Mesothelial cell of epicardium (in vitro differentiated cells): ENCODE results near the gene FIGN. TPM values are rescaled to one million over a fixed set of nuclear protein-coding genes. Genes with fewer than 3 reads are reported as not detected.

Source experiments
- DNase-seq, 2 experiments: peaks; one replicate each; pipeline ENCODE4 v3.0.0; 2021; ENCODE audit warnings: low spot score in 2 of 2; ENCODE audit not compliant: unreplicated experiment in 2 of 2
- H3K27ac Mint-ChIP-seq: 2 replicates; pipeline ENCODE4 v1.8.0; 2021; ENCODE audit warnings: mixed read lengths
- H3K27me3 Mint-ChIP-seq: 2 replicates; pipeline ENCODE4 v1.8.0; 2021; ENCODE audit warnings: low read depth, mixed read lengths
- H3K36me3 Mint-ChIP-seq: 2 replicates; pipeline ENCODE4 v1.8.0; 2021; ENCODE audit warnings: mixed read lengths
- H3K4me1 Mint-ChIP-seq: 2 replicates; pipeline ENCODE4 v1.8.0; 2021; ENCODE audit warnings: mixed read lengths
- H3K4me3 Mint-ChIP-seq: 2 replicates; pipeline ENCODE4 v1.8.0; 2021; ENCODE audit warnings: mild to moderate bottlenecking, moderate library complexity, mixed read lengths
- H3K9me3 Mint-ChIP-seq: 2 replicates; pipeline ENCODE4 v1.8.0; 2021; ENCODE audit warnings: mixed read lengths
- CTCF ChIP-seq: fragments of 200-600 bp; sonication (generic); IDR thresholded peaks from one replicate; pipeline ENCODE4 v1.5.0; 2021; ENCODE audit warnings: antibody characterized with exemption; ENCODE audit not compliant: unreplicated experiment
- total RNA-seq: library from RNA; stranded (reverse); gene quantifications from 3 replicates; pipeline ENCODE4 v1.2.1, GENCODE V29; 2021

FIGN gene
- total RNA-seq, 1 donor from 2014 or later: 11.5 TPM

- Mint-ChIP-seq H3K27me3 (no peaks in the 10 kb centered on the region), H3K27ac (no peak overlapping the region), H3K4me1 (peaks cover 15% of the 10 kb centered on the region), H3K36me3 (no peaks in the 10 kb centered on the region), H3K4me3 (no peak overlapping the region), H3K9me3 (no peaks in the 10 kb centered on the region)
- no peak for TF ChIP-seq CTCF
- DNase-seq: no peak
These were observed 23.2 kb upstream of the FIGN start for GRCh38 chr2:163759013-163759412.

DNA sequence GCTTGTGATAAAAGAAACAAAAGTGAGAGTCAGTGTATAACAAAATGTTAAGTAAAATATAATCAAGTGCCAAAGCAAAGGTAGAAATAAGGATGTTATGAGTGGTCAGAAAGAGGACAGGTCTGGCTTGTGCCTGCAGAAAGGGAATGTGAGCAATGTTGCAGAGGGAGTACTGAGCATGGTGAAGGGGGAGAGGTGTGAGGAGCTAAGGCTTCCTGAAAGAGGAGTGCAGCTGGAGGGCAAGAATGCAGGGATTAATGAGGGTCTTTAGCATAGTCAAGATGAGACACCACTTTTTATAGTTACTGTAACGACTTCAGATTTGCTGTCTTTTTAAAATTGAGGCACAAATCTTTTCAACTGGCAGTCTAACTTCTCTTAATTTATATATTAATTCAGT is 22.0 kb upstream of the FIGN start:
- H3K36me3 Mint-ChIP-seq: no peaks in the 10 kb centered on the region
- no peaks in the 10 kb centered on the region for H3K27me3 Mint-ChIP-seq
- peaks cover 24% of the 10 kb centered on the region for H3K4me1 Mint-ChIP-seq
- DNase-seq: no peak
- H3K27ac Mint-ChIP-seq: peak overlapping the region; percentile 41
- no peaks in the 10 kb centered on the region for H3K9me3 Mint-ChIP-seq
- H3K4me3 Mint-ChIP-seq: no peak overlapping the region
- no peak for TF ChIP-seq CTCF

DNA sequence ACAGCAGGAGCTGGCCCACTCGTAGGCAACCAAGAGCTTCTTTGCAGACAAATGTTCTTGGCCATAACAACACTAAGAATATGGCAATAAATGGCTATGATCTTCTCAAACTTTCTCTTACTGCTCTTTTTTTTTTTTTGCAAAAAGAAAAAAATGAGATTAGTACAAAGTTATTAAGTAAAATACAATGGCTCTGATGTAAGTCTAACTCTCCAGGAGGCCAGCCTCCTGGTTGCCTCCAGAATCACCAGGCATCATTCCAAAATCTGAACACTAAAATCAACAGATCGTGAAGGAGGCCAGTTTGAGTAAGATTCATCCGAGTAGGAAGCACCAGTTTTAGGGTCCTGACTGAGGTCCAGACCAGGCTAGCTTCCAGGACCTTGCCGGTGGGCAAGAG is 20.8 kb upstream of the FIGN start:
- DNase-seq: no peak
- Mint-ChIP-seq H3K9me3 (no peaks in the 10 kb centered on the region), H3K4me3 (no peak overlapping the region), H3K36me3 (no peaks in the 10 kb centered on the region), H3K27me3 (no peaks in the 10 kb centered on the region), H3K27ac (no peak overlapping the region), H3K4me1 (peaks cover 30% of the 10 kb centered on the region)
- TF ChIP-seq CTCF: no peak

GRCh38 chr2:163755366-163755765 is 19.6 kb upstream of the FIGN start:
- Mint-ChIP-seq H3K36me3 (no peaks in the 10 kb centered on the region), H3K9me3 (no peaks in the 10 kb centered on the region), H3K27me3 (no peaks in the 10 kb centered on the region), H3K4me3 (no peak overlapping the region), H3K27ac (no peak overlapping the region), H3K4me1 (peaks cover 30% of the 10 kb centered on the region)
- no peak for DNase-seq
- no peak for TF ChIP-seq CTCF

DNA sequence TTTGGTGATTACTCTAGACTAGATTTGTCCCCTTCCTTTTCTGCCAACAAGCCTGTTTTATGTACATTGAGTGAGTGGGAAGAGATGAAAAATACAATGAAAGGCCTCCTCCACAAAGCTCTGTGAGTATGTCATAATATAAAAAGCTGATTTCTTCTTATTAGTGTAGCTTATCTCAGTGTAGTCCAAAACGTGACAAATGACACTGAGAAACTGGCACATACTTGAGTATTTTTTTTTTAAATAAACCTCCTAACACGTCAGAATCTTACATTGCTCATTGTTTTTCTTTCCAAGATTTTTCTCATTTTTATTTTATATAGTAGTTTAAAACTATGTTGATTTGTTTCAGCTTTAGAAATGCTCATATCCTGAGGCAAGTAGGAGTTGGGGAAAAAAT is 17.9 kb upstream of the FIGN start:
- Mint-ChIP-seq H3K4me1 (peaks cover 30% of the 10 kb centered on the region), H3K27me3 (no peaks in the 10 kb centered on the region), H3K27ac (peak overlapping the region; percentile 72), H3K4me3 (no peak overlapping the region), H3K9me3 (no peaks in the 10 kb centered on the region), H3K36me3 (no peaks in the 10 kb centered on the region)
- no peak for TF ChIP-seq CTCF
- DNase-seq: no peak

DNA sequence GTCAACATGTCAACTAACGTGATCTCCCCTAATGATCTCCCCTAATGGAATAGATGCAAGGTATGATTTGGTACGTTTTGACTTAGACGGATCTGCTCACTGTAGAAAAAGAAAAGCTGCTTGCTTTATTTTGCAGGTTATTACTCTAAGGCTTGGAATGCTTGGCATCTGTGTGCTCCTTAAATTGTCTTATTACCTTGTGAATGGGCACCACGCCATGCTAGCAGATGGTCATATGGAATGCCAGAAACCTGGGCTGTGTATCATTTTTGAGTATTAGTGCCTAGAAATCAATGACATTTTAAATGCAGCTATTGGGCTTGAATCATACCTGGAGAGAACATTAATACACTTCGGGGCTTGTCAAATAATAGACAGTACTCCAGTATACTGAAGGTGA is 16.5 kb upstream of the FIGN start:
- no peak for DNase-seq

More for the DNA sequence above, 16.5 kb upstream of the FIGN start:
- TF ChIP-seq CTCF: no peak
- Mint-ChIP-seq H3K27me3 (no peaks in the 10 kb centered on the region), H3K27ac (no peak overlapping the region), H3K9me3 (no peaks in the 10 kb centered on the region), H3K4me3 (no peak overlapping the region), H3K4me1 (peaks cover 22% of the 10 kb centered on the region), H3K36me3 (no peaks in the 10 kb centered on the region)
